Fibroblast of villous mesenchyme (primary cell): ENCODE measurements around the gene IDH2. TPM values are rescaled to one million over a fixed set of nuclear protein-coding genes. Genes with fewer than 3 reads are reported as not detected.

Experiments used
- DNase-seq: peaks from one replicate; pipeline ENCODE4 v3.0.0-alpha.2; 2010; ENCODE audit warnings: low read depth
- H3K4me3 ChIP-seq: 2 replicates; pipeline ENCODE4 v1.5.1; 2011; ENCODE audit warnings: low read depth, mild to moderate bottlenecking, low read length
- CTCF ChIP-seq: IDR thresholded peaks from 2 replicates; pipeline ENCODE4 v1.5.1; 2012; ENCODE audit warnings: low read depth, mild to moderate bottlenecking, low read length; ENCODE audit not compliant: insufficient read depth
- total RNA-seq: library from RNA; depleted of rRNA; stranded (reverse); fragments of >200 nt; gene quantifications from 2 replicates; pipeline ENCODE4 v1.2.3, GENCODE V29; 2012

IDH2 gene
- total RNA-seq, 1 donor, result 70.4 TPM

- no peak for DNase-seq
- no peak for TF ChIP-seq CTCF
Measured at GRCh38 chr15:90126596-90127435, 24.5 kb upstream of the IDH2 start.

GRCh38 chr15:90126022-90126421, 23.8 kb upstream of the IDH2 start:
- H3K4me3 ChIP-seq, result no peak overlapping the region
- DNase-seq, result no peak
- TF ChIP-seq CTCF, result no peak

More at GRCh38 chr15:90126596-90127435, 24.5 kb upstream of the IDH2 start:
- H3K4me3 ChIP-seq, result no peak overlapping the region

GRCh38 chr15:90124507-90124906, 22.2 kb upstream of the IDH2 start:
- TF ChIP-seq CTCF, result no peak
- H3K4me3 ChIP-seq, result no peak overlapping the region
- DNase-seq, result no peak

- no peak for TF ChIP-seq CTCF
- DNase-seq, result no peak
Measured at GRCh38 chr15:90121086-90121485, 18.8 kb upstream of the IDH2 start.

GRCh38 chr15:90119367-90119766, 17.1 kb upstream of the IDH2 start:
- no peak for TF ChIP-seq CTCF
- DNase-seq, result no peak
- no peak overlapping the region for H3K4me3 ChIP-seq

More at GRCh38 chr15:90121086-90121485, 18.8 kb upstream of the IDH2 start:
- H3K4me3 ChIP-seq, result no peak overlapping the region

GRCh38 chr15:90115783-90116182, 13.5 kb upstream of the IDH2 start:
- DNase-seq, result no peak
- no peak overlapping the region for H3K4me3 ChIP-seq
- TF ChIP-seq CTCF, result no peak

- peak; percentile 22 for DNase-seq
Measured at GRCh38 chr15:90114451-90114901, 12.2 kb upstream of the IDH2 start.

More at GRCh38 chr15:90114451-90114901, 12.2 kb upstream of the IDH2 start:
- H3K4me3 ChIP-seq, result no peak overlapping the region
- no peak for TF ChIP-seq CTCF
